Breast epithelium (tissue), 4 donors: ENCODE measurements around the gene C19orf47. TPM values are rescaled to one million over a fixed set of nuclear protein-coding genes. Genes with fewer than 3 reads are reported as not detected.

ENCODE experiments used
- DNase-seq, 2 donors: peaks; one replicate each; pipeline ENCODE4 v3.0.0-alpha.2; 2019; ENCODE audit warnings: low spot score in 2 of 2
- H3K27ac ChIP-seq, 2 donors: fragments of 200-600 bp; sonication (generic) in 1 of 2; one replicate each; pipeline ENCODE4 v1.5.1; 2016 to 2019; ENCODE audit warnings: mild to moderate bottlenecking in 1 of 2
- H3K27me3 ChIP-seq, 2 donors: fragments of 200-600 bp; sonication (generic) in 1 of 2; one replicate each; pipeline versions ENCODE4 v1.5.1 to v1.6.0; 2017 to 2019; ENCODE audit warnings: control low read depth in 1 of 2, mild to moderate bottlenecking in 1 of 2
- H3K36me3 ChIP-seq: fragments of 200-600 bp; one replicate; pipeline ENCODE4 v1.5.1; 2019
- H3K4me1 ChIP-seq, 2 donors: fragments of 200-600 bp; sonication (generic); one replicate each; pipeline ENCODE4 v1.5.1; 2016 to 2019; ENCODE audit warnings: control low read depth in 1 of 2
- H3K4me3 ChIP-seq, 3 donors: fragments of 200-600 bp; sonication (generic); 1 replicate in 2 of 3; 2 replicates in 1 of 3; pipeline ENCODE4 v1.5.1; 2016 to 2019; ENCODE audit warnings: mild to moderate bottlenecking in 3 of 3, moderate library complexity in 2 of 3
- H3K9me3 ChIP-seq, 2 donors: fragments of 200-600 bp; sonication (generic) in 1 of 2; one replicate each; pipeline ENCODE4 v1.5.1; 2016 to 2019; ENCODE audit warnings: control low read depth in 1 of 2
- CTCF ChIP-seq, 3 donors: fragments of 450-650 bp; IDR thresholded peaks; one replicate each; pipeline ENCODE4 v1.5.1; 2016 to 2017; ENCODE audit warnings: antibody characterized with exemption in 3 of 3, mild to moderate bottlenecking in 3 of 3, moderate library complexity in 3 of 3
- POLR2A ChIP-seq: fragments of 450-650 bp; IDR thresholded peaks from one replicate; pipeline ENCODE4 v1.6.1; 2016; ENCODE audit warnings: antibody characterized with exemption, mild to moderate bottlenecking, moderate library complexity
- POLR2AphosphoS5 ChIP-seq, 3 donors: sonication (generic); formaldehyde crosslinking; IDR thresholded peaks; one replicate each; pipeline ENCODE4 v1.6.1; 2017; ENCODE audit warnings: antibody characterized with exemption in 3 of 3
- intact Hi-C: fragments of 100-400 bp; cut with DNase I; formaldehyde crosslinking; loops from one replicate; pipeline ENCODE4 v1.15.1; 2023; ENCODE audit warnings: low total_unique reads
- total RNA-seq, 3 donors: library from RNA; depleted of rRNA; stranded (reverse); fragments of >200 nt; gene quantifications; one replicate each; pipeline ENCODE4 v1.1.0, GENCODE V29; 2016

Gene C19orf47
- total RNA-seq, 3 donors from 2014 or later: 6.7 to 13.0 (median 10.2) TPM

- Histone ChIP-seq H3K36me3 (no peaks in the 10 kb centered on the region), H3K4me1 (no peaks in the 10 kb centered on the region), H3K4me3 (peak overlapping the region; percentile 38 to 63 (median 40)), H3K27ac (peak overlapping the region; percentile 29 to 68), H3K27me3 (no peaks in the 10 kb centered on the region), H3K9me3 (no peaks in the 10 kb centered on the region)
- peak in 1 of 2 donors; percentile 37 for DNase-seq
- intact Hi-C loops: no loop called here
- no peak for TF ChIP-seq POLR2AphosphoS5 (IDR thresholded peaks at IDR 0.05)
- TF ChIP-seq CTCF (IDR thresholded peaks at IDR 0.05): no peak
- no peak for TF ChIP-seq POLR2A
These were observed 17.6 kb upstream of the C19orf47 start for GRCh38 chr19:40365613-40366401.

- Histone ChIP-seq H3K36me3 (no peaks in the 10 kb centered on the region), H3K9me3 (no peaks in the 10 kb centered on the region), H3K4me3 (no peak overlapping the region), H3K27me3 (no peaks in the 10 kb centered on the region), H3K4me1 (no peaks in the 10 kb centered on the region), H3K27ac (no peak overlapping the region)
- no peak for DNase-seq
- intact Hi-C loops: no loop called here
- no peak for TF ChIP-seq CTCF (IDR thresholded peaks at IDR 0.05)
- no peak for TF ChIP-seq POLR2AphosphoS5 (IDR thresholded peaks at IDR 0.05)
- no peak for TF ChIP-seq POLR2A
These were observed 16.8 kb upstream of the C19orf47 start for GRCh38 chr19:40365010-40365409.

- H3K27me3 ChIP-seq: no peaks in the 10 kb centered on the region
- H3K4me1 ChIP-seq: no peaks in the 10 kb centered on the region
- no peaks in the 10 kb centered on the region for H3K36me3 ChIP-seq
- H3K4me3 ChIP-seq: no peak overlapping the region
- no peaks in the 10 kb centered on the region for H3K9me3 ChIP-seq
- H3K27ac ChIP-seq: no peak overlapping the region
- DNase-seq: no peak
- no peak for TF ChIP-seq POLR2A
- intact Hi-C loops: no loop called here
These were observed 14.9 kb upstream of the C19orf47 start for GRCh38 chr19:40363069-40363468.

- intact Hi-C loops: no loop called here
- DNase-seq: no peak
- TF ChIP-seq POLR2A (no peak), POLR2AphosphoS5 (IDR thresholded peaks at IDR 0.05) (no peak), CTCF (IDR thresholded peaks at IDR 0.05) (no peak)
- no peaks in the 10 kb centered on the region for H3K36me3 ChIP-seq
- no peak overlapping the region for H3K27ac ChIP-seq
- no peaks in the 10 kb centered on the region for H3K27me3 ChIP-seq
- no peak overlapping the region for H3K4me3 ChIP-seq
- H3K4me1 ChIP-seq: no peaks in the 10 kb centered on the region
- H3K9me3 ChIP-seq: no peaks in the 10 kb centered on the region
These were observed 14.0 kb upstream of the C19orf47 start for GRCh38 chr19:40362160-40362559.

GRCh38 chr19:40360708-40361241 lies 12.6 kb upstream of the C19orf47 start:
- no peak overlapping the region for H3K4me3 ChIP-seq
- H3K4me1 ChIP-seq: no peaks in the 10 kb centered on the region
- TF ChIP-seq POLR2A: no peak
- no peak for TF ChIP-seq CTCF (IDR thresholded peaks at IDR 0.05)
- no peak for TF ChIP-seq POLR2AphosphoS5 (IDR thresholded peaks at IDR 0.05)
- intact Hi-C loops: no loop called here
- H3K36me3 ChIP-seq: no peaks in the 10 kb centered on the region
- no peak for DNase-seq
- no peaks in the 10 kb centered on the region for H3K27me3 ChIP-seq
- peak overlapping the region in 1 of 2 donors; percentile 25 for H3K27ac ChIP-seq
- H3K9me3 ChIP-seq: no peaks in the 10 kb centered on the region
